SU-DHL-6 (cell line): ENCODE data around the gene SLC25A34.

Experiments
- CTCF ChIP-seq: fragments of 200-600 bp; sonication (generic); IDR thresholded peaks from one replicate; pipeline ENCODE4 v1.5.1; 2017; ENCODE audit warnings: antibody characterized with exemption, mild to moderate bottlenecking, low read length, moderate library complexity; ENCODE audit not compliant: insufficient read depth, poor library complexity, severe bottlenecking
- EZH2phosphoT487 ChIP-seq: fragments of 200-600 bp; sonication (generic), shearing (Covaris generic); conservative IDR thresholded peaks from 2 replicates; pipeline ENCODE4 v1.6.1; 2018; ENCODE audit warnings: mild to moderate bottlenecking, antibody characterized with exemption, low read length, moderate library complexity, mixed read lengths

GRCh38 chr1:15758343-15758931 is 22.4 kb downstream of the SLC25A34 start, which contains the start of gene FBLIM1:
- no peak for TF ChIP-seq CTCF
- TF ChIP-seq EZH2phosphoT487 = no peak
